GM19467 (cell line): Measurements from ENCODE around the gene CKAP4.

Experiments
- ATAC-seq: cut with Tn5 transposase; IDR thresholded peaks from one replicate; pipeline ENCODE4 v1.9.1; 2021; ENCODE audit warnings: mild to moderate bottlenecking, moderate library complexity; ENCODE audit not compliant: unreplicated experiment

CKAP4 gene

DNA sequence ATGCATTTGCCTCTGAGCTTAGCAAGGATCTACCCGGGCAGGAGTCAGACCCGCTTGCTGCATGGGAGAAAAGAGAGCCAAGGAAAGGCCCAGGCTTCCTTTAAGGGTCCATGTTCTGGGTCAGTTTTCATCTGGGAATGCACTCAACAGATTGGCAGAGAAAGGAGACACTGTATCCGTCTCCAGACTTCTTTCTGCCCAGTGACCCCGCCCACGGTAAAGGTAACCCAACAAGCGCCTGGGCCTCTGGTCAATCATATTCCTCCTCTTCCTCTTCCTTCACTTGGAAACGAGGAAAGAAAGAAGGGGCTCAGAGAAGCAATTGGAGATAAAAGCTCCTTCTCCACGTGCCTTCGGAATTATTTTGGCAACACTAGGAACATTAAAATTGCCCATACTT lies 27.6 kb upstream of the CKAP4 start:
- no peak for ATAC-seq

DNA sequence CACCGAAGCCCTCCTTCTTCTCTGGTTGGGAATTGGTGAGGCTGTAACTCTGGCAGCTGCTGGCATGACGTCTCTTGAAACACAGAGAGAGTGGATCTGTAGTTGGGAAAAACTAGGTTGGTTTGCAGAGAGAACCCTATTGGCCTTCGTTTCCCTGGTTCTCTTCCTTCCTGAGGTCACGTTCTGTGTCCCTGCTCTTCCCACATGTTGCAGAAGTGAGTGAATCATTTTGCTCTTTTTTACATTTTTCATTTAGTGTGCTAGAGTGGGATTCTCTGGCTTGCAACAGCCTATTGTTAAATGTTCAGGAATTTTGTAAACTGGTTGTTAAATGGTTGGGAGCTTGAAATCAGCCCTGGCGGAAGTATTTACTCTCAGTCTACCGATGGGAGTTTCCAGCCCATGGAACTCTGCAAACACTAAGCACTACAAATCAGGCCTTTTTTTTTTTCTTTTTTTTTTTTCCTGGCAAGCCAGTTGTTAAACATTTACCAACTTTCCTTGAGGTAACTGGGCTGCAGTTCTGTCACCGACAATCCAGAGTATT lies 26.8 kb upstream of the CKAP4 start:
- ATAC-seq = no peak

DNA sequence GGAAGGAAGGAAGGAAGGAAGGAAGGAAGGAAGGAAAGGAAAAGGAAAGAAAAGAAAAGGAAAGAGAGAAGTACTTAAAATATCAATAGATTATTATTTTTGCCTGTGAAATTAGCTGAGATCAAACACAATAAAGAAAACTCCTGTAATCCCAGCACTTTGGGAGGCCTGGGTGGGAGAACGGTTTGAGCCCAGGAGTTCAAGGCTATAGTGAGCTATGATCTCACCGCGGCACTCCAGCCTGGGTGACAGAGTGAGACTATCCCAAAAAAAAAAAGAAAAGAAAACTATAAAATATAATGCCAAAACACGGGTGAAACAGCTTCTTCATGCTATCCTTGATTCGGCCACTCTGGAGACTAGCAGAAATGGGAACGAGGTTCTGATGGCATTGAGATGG lies 26.2 kb upstream of the CKAP4 start:
- no peak for ATAC-seq

DNA sequence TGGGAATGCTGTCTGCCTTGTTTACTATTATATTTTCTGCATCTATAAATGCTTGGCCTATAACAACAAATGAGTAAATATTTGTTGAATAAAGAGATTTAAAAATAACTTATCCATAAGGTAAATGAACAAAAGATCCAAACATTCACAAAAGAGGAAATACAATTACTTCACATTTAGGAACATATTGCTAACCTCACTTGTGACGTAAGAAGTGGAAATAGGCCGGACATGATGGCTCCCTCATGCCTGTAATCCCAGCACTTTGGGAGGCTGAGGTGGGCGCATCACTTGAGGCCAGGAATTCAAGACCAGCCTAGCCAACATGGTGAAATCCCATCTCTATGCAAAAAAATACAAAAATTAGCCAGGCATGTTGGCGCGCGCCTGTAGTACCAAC lies 25.7 kb upstream of the CKAP4 start:
- ATAC-seq = no peak

DNA sequence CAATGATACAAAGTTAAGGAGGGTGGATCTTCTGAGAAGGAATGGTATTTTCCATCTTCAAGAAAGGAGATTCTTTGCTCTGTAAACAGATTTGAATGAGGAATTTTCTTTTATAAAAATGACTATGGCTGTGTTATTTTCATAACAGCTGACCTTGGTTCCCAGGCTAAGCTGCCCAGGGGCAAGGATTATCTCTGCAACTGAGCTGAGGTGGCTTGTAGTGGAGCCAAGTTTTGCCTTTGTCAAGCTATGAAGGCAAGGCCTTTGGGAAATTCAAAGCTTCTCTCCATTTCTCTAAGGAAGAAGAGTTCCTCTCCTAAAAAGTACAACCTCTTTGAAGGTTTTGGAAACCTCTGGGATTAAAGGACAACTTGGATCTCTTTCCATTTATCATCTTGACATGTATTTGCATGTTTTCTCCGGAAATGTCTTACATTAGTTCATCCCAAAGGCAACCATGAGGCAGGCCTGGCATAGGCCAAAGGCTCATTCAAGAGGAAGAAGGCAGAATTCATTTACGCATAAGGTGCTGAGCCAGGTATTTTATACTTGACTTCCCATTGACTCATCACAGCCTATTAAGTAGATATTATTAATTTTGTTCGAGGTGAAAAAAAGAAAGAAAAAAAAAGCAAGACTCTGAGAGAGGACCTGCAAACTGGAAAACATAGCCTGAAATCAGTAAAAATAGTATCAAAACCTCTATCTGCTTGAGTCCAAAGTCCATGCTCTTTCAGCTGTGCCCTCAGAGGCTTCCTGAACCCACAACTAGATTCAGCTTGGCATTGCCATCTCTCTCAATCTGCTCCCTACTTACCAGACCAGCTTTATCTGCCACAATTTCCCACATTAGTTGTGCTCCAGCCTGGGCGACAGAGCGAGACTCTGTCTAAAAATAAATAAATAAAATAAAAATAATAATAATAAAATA lies 24.0 kb upstream of the CKAP4 start:
- ATAC-seq = no peak

DNA sequence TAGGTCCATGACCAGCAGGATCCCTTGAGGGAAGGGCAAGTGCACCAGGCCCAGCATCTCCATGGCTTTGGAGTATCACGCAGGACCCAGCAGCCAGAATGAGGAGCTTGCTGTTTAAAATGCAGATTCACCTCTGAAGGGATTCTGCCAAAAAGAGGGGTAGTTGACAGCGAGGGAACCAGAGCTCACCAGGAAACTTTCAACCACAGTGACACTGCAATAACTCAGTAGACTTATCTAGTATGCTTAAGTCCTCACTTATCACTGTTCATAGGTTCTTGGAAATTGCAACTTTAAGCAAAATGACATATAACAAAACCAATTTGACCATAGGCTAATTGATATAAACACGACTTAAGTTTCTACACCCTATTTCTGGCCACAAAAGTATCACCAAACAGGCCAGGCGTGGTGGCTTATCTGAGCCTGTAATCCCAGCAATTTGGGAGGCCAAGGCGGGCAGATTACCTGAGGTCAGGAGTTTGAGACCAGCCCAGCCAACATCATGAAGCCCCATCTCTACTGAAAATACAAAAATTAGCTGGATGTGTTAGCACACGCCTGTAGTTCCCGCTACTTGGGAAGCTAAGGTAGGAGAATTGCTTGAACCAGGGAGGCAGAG lies 21.4 kb upstream of the CKAP4 start:
- no peak for ATAC-seq

DNA sequence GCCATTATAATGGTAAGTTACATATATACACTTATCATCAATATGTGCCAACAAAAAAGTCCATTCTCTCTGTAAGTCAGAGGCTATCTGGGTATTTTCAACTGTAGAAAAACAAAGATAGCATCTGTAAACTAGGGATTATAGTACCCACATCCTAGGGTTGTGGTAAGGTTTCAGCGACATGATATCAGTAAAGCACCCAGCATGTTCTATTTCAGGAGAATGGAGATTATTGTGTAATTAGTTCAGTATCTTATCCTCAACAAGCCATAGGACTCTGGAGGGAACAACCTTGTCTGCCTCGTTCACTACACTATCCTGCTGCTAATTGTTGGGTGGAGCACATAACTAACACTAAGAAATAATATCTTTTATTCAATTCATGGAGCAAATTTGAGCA lies 19.7 kb upstream of the CKAP4 start:
- no peak for ATAC-seq

DNA sequence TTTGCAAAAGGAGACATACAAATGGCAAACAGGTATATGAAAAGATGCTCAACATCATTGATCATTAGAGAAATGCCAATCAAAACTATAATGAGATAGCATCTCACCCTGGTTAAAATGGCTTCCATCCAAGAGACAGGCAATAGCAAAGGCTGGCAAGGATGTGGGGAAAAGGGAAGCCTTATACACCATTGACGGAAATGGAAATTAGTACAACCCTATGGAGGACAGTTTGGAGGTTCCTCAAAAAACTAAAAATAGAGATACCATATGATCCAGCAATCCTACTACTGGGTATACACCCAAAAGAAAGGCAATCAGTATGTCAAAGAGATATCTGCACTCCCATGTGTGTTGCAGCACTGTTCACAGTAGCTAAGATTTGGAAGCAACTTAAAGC lies 17.3 kb upstream of the CKAP4 start:
- ATAC-seq = no peak

DNA sequence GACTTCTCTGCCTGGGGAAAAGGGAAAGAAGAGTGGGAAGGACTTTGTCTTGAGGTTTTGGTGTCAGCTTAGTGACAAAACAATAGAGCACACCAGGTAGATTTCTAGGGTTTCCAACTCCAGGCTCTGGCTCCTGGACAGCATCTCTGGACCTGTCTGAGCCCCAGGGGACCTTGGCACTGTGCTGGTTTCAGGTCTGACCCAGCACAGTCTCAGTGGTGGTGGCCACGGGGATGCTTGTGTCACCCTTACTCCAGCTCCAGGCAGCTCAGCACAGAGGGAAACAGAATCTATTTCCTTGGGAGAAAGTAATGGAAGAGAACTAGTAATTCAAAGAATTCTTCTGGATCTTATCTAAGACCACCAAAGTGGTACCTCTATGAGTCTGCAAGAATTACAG lies 11.1 kb upstream of the CKAP4 start:
- no peak for ATAC-seq

DNA sequence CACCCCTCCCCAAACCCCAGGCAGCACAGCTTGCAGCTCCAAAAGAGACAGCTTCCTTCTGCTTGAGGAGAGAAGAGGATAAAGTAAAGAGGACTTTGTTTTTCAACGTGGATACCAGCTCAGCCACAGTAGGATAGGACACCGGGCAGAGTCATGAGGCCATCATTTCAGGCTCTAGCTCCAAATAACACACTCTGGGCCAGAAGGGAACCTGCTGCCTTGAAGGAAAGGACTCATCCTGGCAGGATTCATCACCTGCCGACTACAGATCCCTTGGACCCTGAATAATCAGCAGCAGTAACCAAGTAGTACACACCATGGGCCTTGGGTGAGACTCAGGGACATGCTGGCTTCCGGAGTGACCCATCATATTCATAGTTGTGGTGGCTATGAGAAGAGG lies 10.4 kb upstream of the CKAP4 start:
- ATAC-seq = no peak

DNA sequence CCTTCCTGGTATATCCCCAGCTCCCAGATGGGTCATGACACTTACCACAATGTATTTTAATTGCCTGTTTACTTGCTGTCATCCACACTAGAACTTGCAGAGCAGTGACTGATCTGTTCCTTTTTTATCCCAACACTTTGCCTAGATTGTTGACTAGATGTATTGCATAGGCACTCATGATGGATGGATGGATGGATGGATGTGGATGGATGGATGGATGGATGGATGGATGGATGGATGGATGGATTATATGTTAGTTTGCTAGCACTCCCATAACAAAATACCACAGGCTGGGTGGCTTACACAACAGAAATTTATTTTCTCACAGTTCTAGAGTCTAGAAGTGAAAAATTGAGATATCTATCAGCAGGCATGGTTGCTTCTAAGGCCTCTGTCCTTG lies 8.7 kb upstream of the CKAP4 start:
- ATAC-seq = no peak

DNA sequence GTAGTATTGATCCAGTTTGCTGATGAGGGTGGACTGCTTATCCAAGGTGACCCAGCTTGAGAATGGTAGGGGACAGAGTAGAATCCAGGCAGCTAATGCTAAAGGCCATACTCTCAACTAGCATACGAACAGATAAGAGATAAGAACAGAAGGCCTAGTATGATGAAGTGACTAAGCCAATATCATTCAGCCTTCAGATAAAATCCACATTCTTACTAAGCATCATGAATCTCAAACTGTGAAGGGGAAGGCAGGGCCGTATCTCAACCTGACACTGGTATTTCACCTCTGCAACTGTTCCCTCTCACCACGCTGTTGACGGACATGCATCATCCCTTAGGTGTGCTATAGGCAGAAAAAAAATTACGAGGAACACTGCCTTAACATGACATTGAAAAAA lies 8.1 kb upstream of the CKAP4 start:
- no peak for ATAC-seq

DNA sequence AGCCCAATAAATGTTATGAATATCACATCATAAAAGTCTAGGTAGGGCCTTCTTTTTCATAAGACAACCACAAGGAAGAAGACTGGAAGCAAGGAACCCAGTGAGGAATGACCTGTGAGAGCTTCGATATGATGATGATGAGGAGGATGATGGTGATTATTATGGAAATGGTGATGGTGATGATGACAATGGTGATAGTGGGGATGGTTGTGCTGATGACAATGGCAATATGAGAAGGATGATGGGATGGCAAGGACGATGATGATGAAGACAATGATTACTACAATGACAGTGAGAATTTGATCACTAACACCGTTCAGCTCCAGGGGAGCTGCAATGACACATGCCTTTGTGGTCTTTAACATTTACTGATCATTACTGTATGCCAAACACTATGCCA lies 7.7 kb upstream of the CKAP4 start:
- no peak for ATAC-seq

DNA sequence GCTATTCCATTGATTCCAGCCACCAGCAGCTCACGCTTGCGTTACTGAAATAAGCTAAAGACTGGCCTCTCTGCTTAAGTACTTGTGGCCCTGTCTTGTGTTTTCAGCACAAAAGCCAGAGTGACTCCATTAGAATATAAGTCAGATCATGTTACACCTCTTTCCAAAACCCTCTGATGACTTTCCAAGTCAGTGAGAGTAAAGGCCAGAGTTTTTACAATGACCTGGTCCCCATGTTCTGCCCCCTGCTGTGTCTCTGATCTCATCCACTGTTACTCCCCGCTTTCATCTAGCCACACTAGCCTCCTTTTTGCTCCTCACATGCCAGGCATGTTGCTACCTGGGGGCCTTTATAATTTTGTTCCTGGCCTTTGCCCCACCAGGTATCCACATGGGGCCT lies 6.9 kb upstream of the CKAP4 start:
- no peak for ATAC-seq

DNA sequence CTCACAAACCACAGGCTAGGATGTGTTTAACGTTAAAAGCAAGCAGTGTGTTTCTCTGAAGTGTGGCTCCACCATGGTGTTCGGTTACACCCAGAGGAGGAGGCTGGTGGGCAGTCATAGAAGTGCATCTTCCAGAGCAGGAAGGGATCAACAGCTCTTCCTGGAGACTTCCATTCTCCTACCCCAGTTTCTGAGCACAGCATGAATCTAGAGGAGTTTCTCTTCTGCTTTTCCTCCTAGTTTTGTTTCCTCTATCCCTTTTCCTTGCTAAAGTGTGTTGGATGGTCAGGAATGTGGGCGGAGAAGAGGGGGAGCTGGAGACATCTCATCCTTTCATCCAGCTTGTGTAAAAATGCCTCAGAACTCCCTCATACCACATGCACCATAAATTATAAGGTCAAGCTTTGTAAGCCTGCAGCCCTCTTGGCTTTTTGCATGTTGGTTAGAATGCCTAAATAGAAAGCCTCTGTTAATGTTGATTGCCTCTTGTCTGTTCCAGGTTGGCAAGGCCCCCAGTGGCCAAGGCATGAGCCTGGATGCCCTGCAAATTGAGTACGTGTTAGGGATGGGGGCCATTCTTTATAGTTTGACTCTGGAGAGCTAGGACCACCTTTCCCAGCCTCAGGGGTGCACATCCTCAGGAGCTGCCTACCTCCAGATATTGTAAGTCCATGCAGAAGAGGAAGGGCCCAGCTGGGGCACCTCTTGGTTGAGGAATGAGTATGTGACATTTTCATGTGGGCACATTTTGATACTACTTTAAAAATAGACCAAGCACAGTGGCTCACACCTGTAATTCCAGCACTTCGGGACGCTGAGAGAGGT lies 4.0 kb upstream of the CKAP4 start:
- no peak for ATAC-seq

DNA sequence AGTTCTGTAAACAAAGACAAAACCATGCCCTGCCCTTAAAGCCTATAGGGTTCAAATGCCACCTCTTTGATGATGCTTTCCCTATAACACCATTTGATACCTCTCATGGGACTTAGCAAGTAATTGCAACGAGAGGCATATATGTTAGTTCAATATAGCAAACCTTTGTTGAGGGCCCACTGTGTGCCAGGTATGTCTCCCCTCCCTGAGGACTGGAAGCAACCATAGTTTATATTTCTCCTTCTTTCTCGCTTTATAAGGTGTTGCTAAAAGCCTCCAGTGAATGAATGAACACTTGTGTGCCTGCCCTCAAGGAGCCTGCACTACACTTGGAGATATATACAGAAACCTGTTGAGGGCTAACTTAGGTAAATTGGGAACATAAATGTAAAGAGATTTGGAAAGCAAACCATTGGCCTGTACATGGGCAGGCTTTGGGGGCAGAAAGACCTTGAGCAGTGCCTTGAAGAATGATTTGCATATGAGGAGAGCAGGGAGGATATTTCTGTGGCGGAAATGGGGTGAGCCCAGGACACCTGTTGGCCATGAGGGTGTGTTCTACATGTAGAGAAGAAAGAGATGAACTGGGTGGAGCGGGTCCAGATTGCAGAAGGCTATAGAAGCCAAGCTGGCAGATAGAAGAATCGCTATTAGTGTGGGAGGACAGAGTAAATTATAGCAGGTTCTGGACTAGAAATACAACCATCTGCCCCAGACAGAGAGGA lies 1.8 kb upstream of the CKAP4 start:
- ATAC-seq = peak; percentile 63

DNA sequence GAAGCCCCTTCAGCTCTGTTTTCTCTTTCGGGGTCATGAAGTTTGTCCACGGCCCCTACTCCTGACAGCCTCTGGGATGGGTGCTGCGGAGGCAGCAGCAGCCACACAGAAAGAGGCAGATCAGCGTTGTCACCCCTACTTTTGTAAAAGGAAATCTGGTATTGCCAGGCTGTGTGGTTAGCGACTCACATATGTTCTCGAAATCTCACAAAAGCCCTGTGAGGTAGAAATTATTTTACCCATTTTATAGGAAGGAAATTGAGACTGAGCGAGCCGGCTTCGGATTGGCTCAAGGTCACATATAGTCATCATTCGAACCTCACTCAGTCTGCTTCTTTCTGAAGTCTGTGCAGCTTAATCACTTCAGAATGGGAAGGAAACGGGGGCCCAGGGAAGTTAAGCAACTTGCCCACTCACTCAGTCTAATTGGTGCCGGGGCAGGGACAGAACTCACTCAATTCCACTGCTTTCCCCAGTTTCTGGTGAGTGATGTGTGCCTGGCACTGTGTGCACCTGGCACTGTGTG lies 1.1 kb upstream of the CKAP4 start:
- no peak for ATAC-seq

DNA sequence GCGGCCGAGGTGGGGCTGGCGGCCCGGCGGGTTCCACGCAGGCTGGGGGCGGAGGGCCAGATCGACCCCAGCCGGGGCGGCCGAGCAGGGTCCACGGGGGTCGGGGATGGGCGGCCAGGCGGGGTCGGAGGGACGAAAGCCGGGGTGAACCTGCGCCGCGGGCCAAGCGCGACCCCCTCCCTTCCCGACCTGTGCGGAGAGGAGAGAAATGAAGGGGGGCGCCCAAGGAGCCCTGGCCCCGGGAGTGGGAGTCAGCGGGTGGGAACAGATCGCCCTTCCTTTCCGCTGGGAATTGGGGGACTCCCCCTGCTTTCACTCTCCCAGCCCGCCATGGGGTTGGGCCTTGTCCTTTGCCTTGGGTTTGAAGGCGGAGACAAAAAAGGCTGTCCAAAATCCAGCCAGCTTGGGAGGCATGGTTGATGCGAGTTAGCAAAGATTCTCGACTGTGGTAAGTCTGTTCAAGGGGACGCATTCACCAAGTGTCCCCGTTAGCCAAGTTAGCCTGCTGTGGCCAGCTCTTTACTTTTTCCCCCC lies 559 bp upstream of the CKAP4 start:
- peak; percentile 17 for ATAC-seq

DNA sequence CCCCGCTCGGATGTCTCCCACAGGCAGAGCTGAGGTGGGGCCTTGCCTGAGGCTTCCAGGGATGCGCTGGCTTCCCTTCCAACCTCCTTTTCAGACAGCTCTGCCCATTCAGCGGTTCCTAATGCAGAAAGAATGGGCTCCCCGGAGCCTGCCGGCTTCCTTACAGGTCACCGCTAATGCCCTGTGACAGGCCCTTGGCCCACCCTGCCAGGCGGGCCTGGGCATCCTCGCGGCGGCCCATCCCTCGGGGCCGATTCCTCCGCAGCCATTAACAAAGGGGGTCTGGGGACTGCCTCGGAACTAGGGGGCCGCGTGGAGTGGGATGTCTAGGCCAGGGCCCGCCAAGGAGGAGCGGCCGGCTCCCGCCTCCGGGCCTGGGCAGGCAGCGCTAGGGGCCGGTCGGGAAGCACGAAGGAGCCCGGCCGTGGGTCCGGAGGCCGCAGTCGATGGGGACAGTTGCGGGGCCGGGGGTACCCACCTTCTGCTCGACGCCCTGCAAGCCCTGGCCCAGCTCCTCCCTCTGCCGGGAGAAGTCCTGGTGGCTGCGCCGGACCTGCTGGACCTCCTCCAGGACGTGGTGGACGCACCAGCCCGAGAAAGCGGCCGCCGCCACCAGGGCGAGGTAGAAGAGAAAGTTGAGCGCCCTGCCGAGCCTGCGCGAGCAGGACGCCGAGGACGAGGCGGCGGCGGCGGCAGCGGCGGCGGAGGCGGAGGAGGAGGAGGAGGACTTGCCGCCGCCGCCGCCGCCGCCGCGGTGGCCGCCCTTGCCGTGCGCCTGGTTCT lies 738 bp downstream of the CKAP4 start:
- ATAC-seq = peak; percentile 23
